HG03432 (cell line): ENCODE data around the gene VANGL2.

Experiments used
- ATAC-seq: cut with Tn5 transposase; IDR thresholded peaks from one replicate; pipeline ENCODE4 v1.9.1; 2021; ENCODE audit warnings: mild to moderate bottlenecking, moderate library complexity; ENCODE audit not compliant: unreplicated experiment

VANGL2 gene

GRCh38 chr1:160400223-160400645 is at the start of gene VANGL2:
VANGL2 (plus strand) TSS chr1:160400564; CDS start chr1:160415838, 15,274 bp downstream.
- no peak for ATAC-seq

- no peak for ATAC-seq
These were observed 48.7 kb upstream of the VANGL2 start for GRCh38 chr1:160351629-160352028.

- no peak for ATAC-seq
These were observed 47.8 kb upstream of the VANGL2 start for GRCh38 chr1:160352555-160352954.

GRCh38 chr1:160353223-160353622 is 47.1 kb upstream of the VANGL2 start:
- ATAC-seq = no peak

DNA sequence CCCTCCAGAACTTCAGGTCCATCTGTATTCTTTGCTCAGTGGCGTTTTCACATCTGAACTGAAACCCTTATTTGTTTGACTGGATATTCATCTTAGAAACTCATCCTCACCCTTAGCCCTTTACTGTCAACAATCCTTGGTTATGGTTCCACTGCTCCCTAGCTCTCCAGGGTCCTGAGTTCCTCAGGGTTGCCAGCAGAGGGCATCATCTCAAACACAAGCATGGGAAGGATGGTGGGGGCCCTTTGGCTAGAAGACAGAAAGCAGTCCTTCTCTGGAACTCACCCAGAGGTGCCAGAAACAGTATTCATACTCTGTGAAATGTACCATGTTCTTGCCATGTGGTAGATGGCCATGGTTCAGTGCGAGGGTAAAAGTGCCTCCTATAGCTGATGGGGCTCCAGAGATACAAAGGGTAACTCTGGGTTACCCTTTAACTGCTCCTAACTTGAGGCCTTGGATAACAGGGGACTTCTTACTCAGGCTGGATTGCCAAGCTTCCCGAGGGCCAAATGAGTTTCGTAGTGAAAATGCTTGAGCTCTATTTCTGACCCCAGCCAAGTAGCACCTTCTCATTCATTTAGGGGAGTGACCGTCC is 45.9 kb upstream of the VANGL2 start:
- no peak for ATAC-seq

DNA sequence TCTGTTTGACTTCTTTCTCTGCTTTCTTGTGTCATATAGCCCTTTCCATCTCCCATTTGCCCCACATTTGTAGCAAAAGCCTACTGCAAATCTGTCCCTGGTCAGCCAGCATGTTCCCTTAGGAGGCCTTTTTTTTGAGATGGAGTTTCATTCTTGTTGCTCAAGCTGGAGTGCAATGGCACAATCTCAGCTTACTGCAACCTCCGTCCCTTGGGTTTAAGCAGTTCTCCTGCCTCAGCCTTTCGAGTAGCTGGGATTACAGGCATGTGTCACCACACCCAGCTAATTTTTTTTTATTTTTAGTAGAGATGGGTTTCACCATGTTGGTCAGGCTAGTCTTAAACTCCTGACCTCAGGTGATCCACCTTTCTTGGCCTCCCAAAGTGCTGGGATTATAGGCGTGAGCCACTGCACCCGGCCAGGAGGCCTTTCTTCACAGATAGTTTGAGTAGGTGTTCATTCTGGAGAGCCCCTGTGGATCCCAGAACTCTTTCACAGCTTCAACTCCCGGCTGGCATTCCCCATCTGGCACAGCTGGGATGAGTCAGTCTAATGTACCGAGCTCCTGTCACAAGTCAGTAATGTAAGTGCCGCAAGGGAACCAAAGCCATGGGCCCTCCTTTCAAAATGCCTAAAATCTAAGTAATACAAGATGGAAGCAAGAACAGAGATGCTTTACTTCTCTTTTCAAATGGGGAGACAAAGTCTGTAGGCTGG is 42.9 kb upstream of the VANGL2 start:
- no peak for ATAC-seq

DNA sequence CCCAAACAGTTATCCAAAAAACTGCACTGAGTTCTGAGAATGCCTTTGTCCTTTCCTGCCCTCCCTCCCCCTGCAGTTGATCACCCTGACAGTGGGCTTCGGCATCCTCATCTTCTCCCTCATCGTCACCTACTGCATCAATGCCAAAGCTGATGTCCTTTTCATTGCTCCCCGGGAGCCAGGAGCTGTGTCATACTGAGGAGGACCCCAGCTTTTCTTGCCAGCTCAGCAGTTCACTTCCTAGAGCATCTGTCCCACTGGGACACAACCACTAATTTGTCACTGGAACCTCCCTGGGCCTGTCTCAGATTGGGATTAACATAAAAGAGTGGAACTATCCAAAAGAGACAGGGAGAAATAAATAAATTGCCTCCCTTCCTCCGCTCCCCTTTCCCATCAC is 42.3 kb upstream of the VANGL2 start:
- ATAC-seq = no peak

DNA sequence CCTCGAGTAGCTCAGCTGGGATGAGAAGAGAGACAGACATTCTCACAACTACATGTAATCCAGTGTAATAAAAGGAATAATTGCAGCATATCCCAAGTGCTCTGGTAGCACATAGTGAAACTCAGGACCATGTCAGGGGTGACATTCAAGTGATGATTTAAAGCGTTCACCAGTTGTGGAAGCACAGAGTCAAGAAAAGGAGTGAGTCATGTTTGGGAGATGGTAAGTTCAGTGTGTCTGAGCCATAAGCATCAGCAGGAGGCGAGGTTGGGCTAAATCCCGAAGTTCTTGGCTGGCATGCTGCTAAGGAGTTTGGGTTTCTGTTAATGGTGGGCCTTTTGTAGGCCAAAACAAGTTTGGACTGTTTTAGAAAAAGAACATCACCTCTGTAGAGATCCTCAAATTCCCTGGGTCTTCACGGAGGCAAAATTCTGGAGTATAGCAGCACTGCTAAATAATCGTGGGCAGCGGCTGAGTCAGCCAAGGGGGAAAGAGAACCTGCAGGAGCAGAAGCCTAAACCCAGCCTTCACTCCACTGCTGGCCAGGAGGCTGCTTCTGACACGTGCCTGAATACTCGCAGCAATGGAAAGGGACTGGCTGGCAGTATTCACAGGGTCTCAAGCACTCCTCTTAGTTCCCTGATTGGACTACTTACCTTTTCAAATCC is 40.7 kb upstream of the VANGL2 start:
- ATAC-seq = no peak

GRCh38 chr1:160360227-160360695 is 40.1 kb upstream of the VANGL2 start:
- no peak for ATAC-seq

- no peak for ATAC-seq
These were observed 39.2 kb upstream of the VANGL2 start for GRCh38 chr1:160361199-160361598.

DNA sequence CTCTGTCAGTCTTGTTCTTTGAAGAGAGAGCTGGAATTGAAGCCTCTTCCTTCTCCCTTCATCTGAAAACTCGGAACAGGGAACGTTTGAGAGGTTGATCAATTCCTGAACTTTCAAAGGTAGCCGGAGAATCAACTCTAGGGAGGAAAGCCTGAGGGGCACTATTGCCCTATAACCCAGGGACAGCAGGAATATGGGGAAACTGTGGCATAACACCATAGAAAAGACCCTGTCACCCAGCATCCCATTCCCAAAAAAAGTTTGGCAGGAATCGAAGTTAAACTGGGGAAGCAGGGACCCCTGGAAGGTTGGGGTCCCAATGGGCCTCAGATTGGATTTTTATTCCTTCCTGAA is 38.6 kb upstream of the VANGL2 start:
- ATAC-seq = no peak

DNA sequence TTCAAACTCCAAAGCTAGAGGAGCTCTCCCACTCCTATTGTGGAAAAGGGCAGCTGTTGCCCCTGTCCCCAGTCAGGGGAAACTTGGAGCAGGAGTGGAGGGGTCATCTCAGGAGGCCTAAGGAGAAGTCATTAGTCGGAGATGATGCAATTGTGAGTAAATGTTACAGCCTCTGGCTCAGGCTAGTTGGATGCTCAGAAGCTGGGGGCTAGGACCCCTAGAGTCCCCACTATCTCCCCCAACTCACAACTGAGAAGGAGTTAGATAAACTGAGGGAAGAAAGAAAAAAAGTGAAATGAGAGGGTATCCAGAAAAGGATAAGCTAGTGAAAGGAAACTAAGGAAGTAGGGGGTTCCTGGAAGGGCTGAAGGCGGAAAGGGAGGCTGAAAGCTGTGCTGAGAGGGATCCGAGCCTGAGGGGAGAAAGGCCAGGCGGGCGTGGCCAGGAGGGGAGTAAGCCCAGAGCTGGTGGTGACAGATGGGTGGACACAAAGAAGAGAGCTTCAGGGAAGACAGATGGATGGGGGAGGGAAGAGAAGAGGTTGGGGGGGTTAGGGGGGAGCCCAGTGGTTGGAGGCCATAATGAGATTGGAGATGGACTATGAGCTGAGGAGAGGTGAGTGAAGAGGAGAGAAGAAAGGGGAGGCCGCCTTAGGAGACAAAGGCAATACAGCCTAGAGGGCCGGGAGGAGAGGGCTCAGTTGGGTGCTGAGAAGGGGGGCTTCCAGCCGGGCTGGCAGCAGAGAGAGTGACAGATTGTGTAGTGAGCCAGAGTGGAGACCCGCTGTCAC is 38.0 kb upstream of the VANGL2 start:
- ATAC-seq = no peak

DNA sequence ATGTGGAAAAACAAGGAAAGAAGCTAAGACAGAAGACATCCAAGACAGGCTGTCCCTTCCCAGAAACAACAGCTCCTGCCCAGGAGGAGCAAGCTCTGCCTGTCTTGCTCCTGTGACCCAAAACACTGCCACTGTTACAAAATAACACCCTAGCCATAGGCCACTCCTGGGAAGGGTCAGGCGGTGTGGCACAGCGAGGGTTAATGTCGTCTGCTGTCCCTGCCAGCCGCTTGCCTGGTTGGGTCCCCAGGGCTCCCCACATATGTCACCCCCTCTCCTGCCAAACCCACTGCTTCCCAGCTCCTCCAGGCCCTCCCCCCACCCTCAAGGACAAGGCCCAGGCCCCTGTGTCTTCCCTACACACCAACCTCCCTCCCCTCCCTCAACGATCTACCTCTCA is 37.4 kb upstream of the VANGL2 start:
- ATAC-seq = no peak

DNA sequence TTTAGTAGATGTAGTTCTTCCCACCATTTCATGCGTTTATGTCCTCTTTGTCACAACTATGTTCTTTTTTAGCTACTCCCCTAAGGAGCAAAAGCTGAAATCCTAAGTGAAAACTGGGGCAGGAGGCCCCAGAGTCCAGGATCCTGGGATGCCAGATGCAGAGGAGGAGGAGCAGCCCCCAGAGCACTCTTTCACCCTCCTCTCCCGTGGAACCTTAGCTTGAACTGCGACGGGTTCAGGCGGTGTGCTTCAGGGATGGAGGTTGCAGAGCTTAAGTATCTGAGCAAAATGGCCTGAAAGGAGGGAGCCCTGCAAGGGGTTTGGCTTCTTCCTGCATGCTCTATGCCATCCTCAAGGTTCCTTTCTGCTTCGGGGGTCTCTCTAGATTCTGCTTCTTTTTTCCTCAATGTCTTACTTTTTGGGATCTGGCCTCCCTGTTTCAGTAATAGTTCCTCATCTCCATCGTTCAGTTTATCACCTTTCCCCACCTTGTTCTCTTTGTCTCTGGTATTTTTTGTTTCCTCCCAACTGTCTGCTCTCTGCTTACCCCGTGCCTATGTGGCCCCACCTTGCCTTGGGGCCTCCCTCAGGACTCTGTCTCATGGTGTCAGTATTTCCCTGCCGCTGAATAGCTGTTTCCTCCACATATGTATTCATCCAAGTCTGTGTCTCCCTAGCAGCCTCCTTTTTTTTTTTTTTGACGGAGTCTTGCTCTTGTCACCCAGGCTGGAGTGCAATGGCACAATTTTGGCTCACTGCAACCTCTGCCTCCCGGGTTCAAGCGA is 36.2 kb upstream of the VANGL2 start:
- no peak for ATAC-seq

DNA sequence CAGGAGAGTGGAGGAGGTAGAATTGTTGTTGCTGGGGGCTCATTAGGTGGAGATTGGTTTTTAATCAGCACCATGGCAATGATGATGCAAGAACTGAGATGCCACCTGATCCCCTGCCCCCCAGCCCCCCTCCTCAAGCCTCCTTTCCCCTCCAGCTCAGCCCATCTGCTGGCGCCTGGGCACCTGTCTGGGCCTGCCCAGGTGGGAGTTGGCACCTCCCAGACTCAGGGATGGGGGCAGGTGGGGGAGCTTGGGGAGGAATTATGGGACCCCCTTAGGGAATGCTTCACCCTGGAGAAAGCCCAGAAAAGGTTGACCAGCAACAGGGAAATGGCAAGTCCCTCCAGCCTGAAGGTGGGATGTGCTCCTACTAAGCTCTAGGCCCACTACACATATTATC is 35.0 kb upstream of the VANGL2 start:
- no peak for ATAC-seq

DNA sequence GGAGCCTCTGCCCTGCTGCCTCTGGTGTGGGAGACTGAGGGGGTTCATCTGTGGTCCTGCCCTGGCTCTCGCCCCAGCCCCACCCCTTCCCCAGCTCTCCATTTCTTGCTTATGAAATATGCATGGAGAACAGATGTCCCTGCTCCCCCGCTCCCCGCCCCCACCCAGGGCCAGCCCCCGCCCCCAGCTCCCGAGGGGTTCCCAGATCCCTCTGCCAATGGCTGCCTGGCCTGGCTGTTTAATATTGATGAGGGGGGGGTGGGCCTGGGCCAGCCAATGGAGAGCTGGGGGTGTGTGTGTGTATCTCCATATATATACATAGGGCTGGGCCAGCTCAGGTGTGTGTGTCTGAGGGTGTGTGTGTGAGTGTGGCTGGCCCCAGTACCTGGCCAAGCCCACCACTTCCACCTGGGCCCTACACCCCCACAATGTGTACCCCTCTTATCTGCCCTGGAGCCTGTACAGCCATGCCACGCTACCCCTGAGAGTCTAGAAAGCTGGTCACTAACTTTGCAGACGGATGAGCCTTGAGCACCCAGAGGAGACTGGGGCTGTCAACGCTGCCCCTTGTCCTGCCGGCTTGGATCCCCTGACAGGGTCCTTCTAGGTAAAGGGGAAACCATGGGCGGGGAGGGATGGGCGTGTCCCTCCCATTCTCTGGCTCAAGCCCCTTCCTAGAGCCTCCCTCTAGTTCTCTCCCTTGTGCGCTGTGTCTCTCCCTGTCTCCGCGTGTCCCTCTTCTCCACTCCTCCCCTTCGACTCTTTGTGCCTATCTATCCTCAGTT is 33.4 kb upstream of the VANGL2 start, which contains the start of gene NHLH1:
Gene NHLH1 (plus strand): TSS at position 341 of the 785 bp plus-strand sequence. CDS start 3,661 bp downstream, outside the sequence.
- no peak for ATAC-seq

GRCh38 chr1:160367516-160367900 is 32.9 kb upstream of the VANGL2 start:
- no peak for ATAC-seq

GRCh38 chr1:160367934-160368923 is 32.1 kb upstream of the VANGL2 start:
- ATAC-seq = no peak
